Calu3 (cell line): ENCODE data around the gene PSD4. TPM values are rescaled to one million over a fixed set of nuclear protein-coding genes. Genes with fewer than 3 reads are reported as not detected.

Experiments
- BruUV-seq: library from RNA; stranded (reverse); fragments of 400-500 nt; replicated peaks from 2 replicates; lab custom pipeline; 2021; lab: Mats Ljungman, UMichigan
- CTCF ChIA-PET: fragments of 300-600 bp; sonication (Branson Sonifier 250); formaldehyde crosslinking; loops from one replicate; lab custom pipeline; 2022; ENCODE audit warnings: antibody characterized with exemption; lab: Charles Lee
- DNase-seq: peaks from one replicate; pipeline ENCODE4 v3.0.0; 2022
- H3K27ac Mint-ChIP-seq: one replicate; pipeline ENCODE4 v1.8.0; 2022; ENCODE audit warnings: mixed read lengths; ENCODE audit not compliant: unreplicated experiment
- H3K27me3 Mint-ChIP-seq: one replicate; pipeline ENCODE4 v1.8.0; 2022; ENCODE audit warnings: mixed read lengths; ENCODE audit not compliant: unreplicated experiment
- H3K36me3 Mint-ChIP-seq: one replicate; pipeline ENCODE4 v1.8.0; 2022; ENCODE audit warnings: mild to moderate bottlenecking, moderate library complexity, mixed read lengths; ENCODE audit not compliant: insufficient read depth, unreplicated experiment
- H3K4me1 Mint-ChIP-seq: one replicate; pipeline ENCODE4 v1.8.0; 2022; ENCODE audit warnings: mild to moderate bottlenecking, low read depth, mixed read lengths; ENCODE audit not compliant: unreplicated experiment
- H3K4me3 Mint-ChIP-seq: one replicate; pipeline ENCODE4 v1.8.0; 2022; ENCODE audit warnings: mild to moderate bottlenecking, low read depth, moderate library complexity, mixed read lengths; ENCODE audit not compliant: unreplicated experiment
- H3K9me3 Mint-ChIP-seq: one replicate; pipeline ENCODE4 v1.8.0; 2022; ENCODE audit warnings: low read depth, mixed read lengths; ENCODE audit not compliant: unreplicated experiment
- intact Hi-C: fragments of 100-400 bp; cut with micrococcal nuclease; formaldehyde crosslinking; loops from one replicate; pipeline ENCODE4 v1.10.0; 2022; ENCODE audit not compliant: unreplicated experiment
- total RNA-seq: library from RNA; stranded (reverse); gene quantifications from 2 replicates; pipeline ENCODE4 v1.2.3, GENCODE V29; 2022
- TF ChIP-seq, protein P1 (sequence below): fragments of 200-600 bp; IDR thresholded peaks from one replicate; pipeline ENCODE4 v1.8.0; 2022; ENCODE audit warnings: antibody characterized with exemption; ENCODE audit not compliant: unreplicated experiment

Gene PSD4
- total RNA-seq, 1 experiment from 2014 or later = 58.7 TPM

DNA sequence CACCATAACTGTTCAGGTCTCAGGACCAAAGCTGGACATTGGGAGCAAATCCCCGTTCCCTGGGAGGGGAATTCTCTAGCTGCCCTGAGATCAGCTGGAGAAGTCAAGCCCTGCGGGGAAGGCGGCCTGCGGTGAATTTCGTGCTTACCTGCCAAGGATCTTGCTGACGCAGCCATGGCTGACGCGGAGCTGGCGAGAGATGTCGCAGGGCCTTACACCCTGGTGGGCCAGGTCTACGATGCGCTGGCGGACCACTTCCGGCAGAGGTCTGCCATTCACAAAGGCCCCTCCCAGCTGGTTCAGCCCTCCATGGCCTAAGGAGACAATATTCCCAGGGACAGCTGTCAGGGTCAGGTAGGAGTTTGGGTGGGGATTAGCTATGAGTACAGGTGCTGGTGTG lies 72.8 kb downstream of the PSD4 start:
- Mint-ChIP-seq H3K4me3 (no peak overlapping the region), H3K27me3 (no peaks in the 10 kb centered on the region), H3K9me3 (no peaks in the 10 kb centered on the region), H3K4me1 (peaks cover 60% of the 10 kb centered on the region), H3K36me3 (peaks cover 45% of the 10 kb centered on the region), H3K27ac (no peak overlapping the region)
- intact Hi-C loops = loop anchor here (5.0 kb wide), 1 partner anchor 146 kb away; no protein-coding TSS in a partner anchor
- CTCF ChIA-PET = interaction anchor here (0.7 kb wide), 1 partner anchor 26 kb away, joined by 3 read pairs; no protein-coding TSS in a partner anchor
- DNase-seq = no peak
- TF ChIP-seq, protein P1, sequence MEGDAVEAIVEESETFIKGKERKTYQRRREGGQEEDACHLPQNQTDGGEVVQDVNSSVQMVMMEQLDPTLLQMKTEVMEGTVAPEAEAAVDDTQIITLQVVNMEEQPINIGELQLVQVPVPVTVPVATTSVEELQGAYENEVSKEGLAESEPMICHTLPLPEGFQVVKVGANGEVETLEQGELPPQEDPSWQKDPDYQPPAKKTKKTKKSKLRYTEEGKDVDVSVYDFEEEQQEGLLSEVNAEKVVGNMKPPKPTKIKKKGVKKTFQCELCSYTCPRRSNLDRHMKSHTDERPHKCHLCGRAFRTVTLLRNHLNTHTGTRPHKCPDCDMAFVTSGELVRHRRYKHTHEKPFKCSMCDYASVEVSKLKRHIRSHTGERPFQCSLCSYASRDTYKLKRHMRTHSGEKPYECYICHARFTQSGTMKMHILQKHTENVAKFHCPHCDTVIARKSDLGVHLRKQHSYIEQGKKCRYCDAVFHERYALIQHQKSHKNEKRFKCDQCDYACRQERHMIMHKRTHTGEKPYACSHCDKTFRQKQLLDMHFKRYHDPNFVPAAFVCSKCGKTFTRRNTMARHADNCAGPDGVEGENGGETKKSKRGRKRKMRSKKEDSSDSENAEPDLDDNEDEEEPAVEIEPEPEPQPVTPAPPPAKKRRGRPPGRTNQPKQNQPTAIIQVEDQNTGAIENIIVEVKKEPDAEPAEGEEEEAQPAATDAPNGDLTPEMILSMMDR = no peak
- BruUV-seq = no TSS peak

DNA sequence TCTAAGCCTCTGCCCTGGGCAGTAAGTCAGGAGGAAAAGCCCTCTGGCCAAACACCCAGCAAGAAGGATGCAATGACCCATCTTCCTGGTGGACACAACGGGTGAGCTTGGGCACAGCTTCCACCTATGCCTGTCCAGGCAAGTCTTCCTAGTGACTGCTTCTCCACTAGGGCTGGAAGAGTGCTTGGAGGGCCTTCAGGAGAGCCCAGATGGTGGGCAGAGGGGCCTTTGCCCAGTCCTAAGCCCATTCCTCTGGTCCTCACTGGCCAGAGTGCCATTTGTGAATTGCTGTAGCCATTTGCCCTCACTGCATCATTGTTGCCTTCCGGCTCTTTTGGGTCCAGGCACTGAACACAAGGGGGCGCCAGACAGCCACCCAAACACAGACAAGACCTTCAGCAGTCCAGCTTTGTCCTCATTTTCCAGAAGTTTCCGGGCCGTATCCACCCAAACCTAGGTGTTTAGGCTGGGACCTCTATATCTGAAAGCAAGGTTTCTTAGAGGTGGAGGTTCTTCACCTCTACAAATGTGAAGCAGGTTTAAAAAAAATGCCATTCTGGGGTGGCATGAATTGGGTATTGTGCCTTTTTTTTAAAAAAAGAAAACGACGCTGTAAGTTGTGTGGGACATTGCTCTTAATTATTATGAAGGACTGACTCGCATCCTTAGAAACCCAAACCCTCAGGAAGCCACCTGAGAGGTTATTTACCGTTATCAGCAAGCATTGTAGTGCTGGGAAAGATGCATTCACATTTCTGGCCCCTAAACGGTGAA lies 75.4 kb downstream of the PSD4 start:
- Mint-ChIP-seq H3K4me3 (no peak overlapping the region), H3K36me3 (peaks cover 35% of the 10 kb centered on the region), H3K9me3 (no peaks in the 10 kb centered on the region), H3K27ac (peak overlapping the region; percentile 28), H3K27me3 (no peaks in the 10 kb centered on the region), H3K4me1 (peaks cover 49% of the 10 kb centered on the region)
- BruUV-seq = no TSS peak
- intact Hi-C loops = loop anchor here (1.0 to 5.0 kb wide), 4 partner anchors 34 to 143 kb away; no protein-coding TSS in a partner anchor
- CTCF ChIA-PET = interaction anchor here (0.7 to 3.0 kb wide), 7 partner anchors 14 to 169 kb away, joined by 3 to 37 read pairs (median 4); no protein-coding TSS in a partner anchor
- peak; percentile 84 for DNase-seq
- TF ChIP-seq, protein P1 = peak; percentile 87

DNA sequence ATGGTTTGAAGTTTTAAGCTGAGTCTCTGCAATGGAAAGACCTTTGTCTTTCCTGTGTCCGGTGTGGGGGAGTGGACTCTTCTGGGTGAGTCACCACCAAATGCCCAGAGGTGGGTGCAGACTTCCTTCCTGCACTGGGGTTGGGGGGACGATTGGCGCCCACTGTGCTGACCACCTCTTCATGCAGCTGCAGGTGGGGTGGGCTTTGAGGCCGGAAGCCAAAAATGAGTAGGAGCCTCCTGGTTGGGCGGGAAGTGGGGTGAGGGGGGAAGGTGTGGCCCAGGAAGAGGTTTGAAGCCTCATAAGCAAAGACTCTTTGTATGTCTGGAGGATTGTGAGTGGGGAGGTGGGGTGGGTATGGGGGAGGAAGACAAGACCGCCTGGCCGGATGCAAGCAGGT lies 77.3 kb downstream of the PSD4 start:
- BruUV-seq = no TSS peak
- Mint-ChIP-seq H3K4me1 (peaks cover 34% of the 10 kb centered on the region), H3K27ac (peak overlapping the region; percentile 70), H3K9me3 (no peaks in the 10 kb centered on the region), H3K36me3 (peaks cover 22% of the 10 kb centered on the region), H3K27me3 (no peaks in the 10 kb centered on the region), H3K4me3 (no peak overlapping the region)
- intact Hi-C loops = no loop called here
- TF ChIP-seq, protein P1 = no peak
- CTCF ChIA-PET = interaction anchor here (0.6 to 1.2 kb wide), 4 partner anchors 10 to 119 kb away, joined by 3 to 5 read pairs (median 3); no protein-coding TSS in a partner anchor
- no peak for DNase-seq

DNA sequence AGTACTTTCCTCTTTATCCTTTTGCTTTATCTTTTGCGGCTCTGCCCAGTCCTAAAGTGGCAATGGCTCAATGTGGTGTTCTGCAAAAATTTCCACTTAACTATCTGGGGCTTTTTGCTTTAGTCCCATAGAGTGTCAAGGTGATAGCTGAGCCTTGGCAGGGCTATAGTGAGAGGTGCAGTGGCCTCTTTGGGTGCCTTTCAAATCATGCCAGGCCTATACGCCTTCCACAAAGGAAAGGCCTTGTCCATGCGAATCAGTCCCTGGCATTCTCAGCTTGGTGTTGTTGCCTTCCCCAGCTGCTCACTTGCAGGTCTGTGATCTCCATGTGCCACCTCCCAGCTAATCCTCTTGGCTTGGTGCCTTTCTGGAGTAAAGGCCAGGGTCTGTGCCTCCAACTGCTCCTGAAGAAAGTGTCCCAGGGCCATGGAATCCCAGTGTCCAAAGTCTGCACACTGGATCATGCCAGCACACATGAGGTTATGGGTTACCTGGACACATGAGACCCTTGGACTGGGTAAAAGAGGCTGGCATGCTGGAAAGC lies 78.3 kb downstream of the PSD4 start:
- Mint-ChIP-seq H3K4me1 (peaks cover 24% of the 10 kb centered on the region), H3K36me3 (peaks cover 19% of the 10 kb centered on the region), H3K27me3 (no peaks in the 10 kb centered on the region), H3K4me3 (no peak overlapping the region), H3K9me3 (no peaks in the 10 kb centered on the region), H3K27ac (no peak overlapping the region)
- intact Hi-C loops = no loop called here
- no TSS peak for BruUV-seq
- DNase-seq = no peak
- CTCF ChIA-PET = interaction anchor here (1.1 kb wide), 1 partner anchor 48 kb away, joined by 5 read pairs; no protein-coding TSS in a partner anchor
- TF ChIP-seq, protein P1 = no peak
